ENCODE results near the gene P2RY12.
A peak's percentile ranks its signal among the peaks of the same experiment; 100 is the strongest.

Gene P2RY12

GRCh38 chr3:151384741-151385174 lies at the start of gene P2RY12:
Gene P2RY12 (minus strand): TSS chr3:151384753. CDS start chr3:151338845, 45,908 bp downstream.
- ATAC-seq (ENCODE audit: low read depth) = peak; percentile 61
- H3K4me1 Mint-ChIP-seq = peaks cover 49% of the 10 kb centered on the region
- H3K27me3 Mint-ChIP-seq = no peaks in the 10 kb centered on the region
- DNase-seq (ENCODE audit: low spot score in 2 of 2) = peak in 1 of 2 donors; percentile 17
- peak within 1 kb of the TSS; percentile 94 for H3K27ac Mint-ChIP-seq
- no peaks in the 10 kb centered on the region for H3K36me3 Mint-ChIP-seq
- H3K4me3 Mint-ChIP-seq = peak within 1 kb of the TSS; percentile 83
- no peaks in the 10 kb centered on the region for H3K9me3 Mint-ChIP-seq

- H3K36me3 Mint-ChIP-seq = no peaks in the 10 kb centered on the region
- DNase-seq (ENCODE audit: low spot score in 2 of 2) (no peak), ATAC-seq (ENCODE audit: low read depth) (no peak)
- no peaks in the 10 kb centered on the region for H3K9me3 Mint-ChIP-seq
- H3K27me3 Mint-ChIP-seq = no peaks in the 10 kb centered on the region
- H3K4me1 Mint-ChIP-seq = peaks cover 9% of the 10 kb centered on the region
- no peak overlapping the region for H3K27ac Mint-ChIP-seq
- H3K4me3 Mint-ChIP-seq = no peak overlapping the region
Observed at GRCh38 chr3:151432616-151433372, 48.2 kb upstream of the P2RY12 start.

- DNase-seq (ENCODE audit: low spot score in 2 of 2) (no peak), ATAC-seq (ENCODE audit: low read depth) (no peak)
- H3K4me1 Mint-ChIP-seq = peaks cover 9% of the 10 kb centered on the region
- H3K27ac Mint-ChIP-seq = no peak overlapping the region
- no peaks in the 10 kb centered on the region for H3K9me3 Mint-ChIP-seq
- no peak overlapping the region for H3K4me3 Mint-ChIP-seq
- H3K36me3 Mint-ChIP-seq = no peaks in the 10 kb centered on the region
- no peaks in the 10 kb centered on the region for H3K27me3 Mint-ChIP-seq
Observed at GRCh38 chr3:151431940-151432339, 47.4 kb upstream of the P2RY12 start.

GRCh38 chr3:151430821-151431484 lies 46.4 kb upstream of the P2RY12 start:
- no peak overlapping the region for H3K4me3 Mint-ChIP-seq
- no peaks in the 10 kb centered on the region for H3K9me3 Mint-ChIP-seq
- no peaks in the 10 kb centered on the region for H3K27me3 Mint-ChIP-seq
- no peaks in the 10 kb centered on the region for H3K36me3 Mint-ChIP-seq
- H3K4me1 Mint-ChIP-seq = peaks cover 12% of the 10 kb centered on the region
- peak overlapping the region; percentile 6 for H3K27ac Mint-ChIP-seq
- ATAC-seq (ENCODE audit: low read depth) (no peak), DNase-seq (ENCODE audit: low spot score in 2 of 2) (no peak)

DNA sequence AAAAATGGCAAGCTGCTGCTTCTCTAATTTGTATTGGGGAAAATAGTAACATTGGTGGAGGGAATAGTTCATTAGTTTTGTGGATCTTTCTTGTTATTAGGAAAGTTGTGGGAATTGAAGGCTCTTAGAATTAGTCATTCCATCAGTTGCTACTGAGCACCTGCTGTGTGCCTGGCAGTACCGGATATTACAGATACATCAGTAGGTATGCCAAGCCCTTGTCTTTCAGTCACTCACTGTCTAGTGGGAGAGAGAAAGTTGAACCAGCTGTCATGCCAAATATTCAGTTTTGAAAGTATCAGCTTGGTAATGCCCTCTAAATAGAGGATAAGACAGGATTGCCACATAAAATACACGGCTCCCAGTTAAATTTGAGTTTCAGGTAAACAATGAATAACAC lies 43.8 kb upstream of the P2RY12 start:
- Mint-ChIP-seq H3K36me3 (no peaks in the 10 kb centered on the region), H3K4me3 (no peak overlapping the region), H3K9me3 (no peaks in the 10 kb centered on the region), H3K27ac (no peak overlapping the region), H3K27me3 (no peaks in the 10 kb centered on the region), H3K4me1 (peaks cover 13% of the 10 kb centered on the region)
- ATAC-seq (ENCODE audit: low read depth) = no peak
- no peak for DNase-seq (ENCODE audit: low spot score in 2 of 2)

DNA sequence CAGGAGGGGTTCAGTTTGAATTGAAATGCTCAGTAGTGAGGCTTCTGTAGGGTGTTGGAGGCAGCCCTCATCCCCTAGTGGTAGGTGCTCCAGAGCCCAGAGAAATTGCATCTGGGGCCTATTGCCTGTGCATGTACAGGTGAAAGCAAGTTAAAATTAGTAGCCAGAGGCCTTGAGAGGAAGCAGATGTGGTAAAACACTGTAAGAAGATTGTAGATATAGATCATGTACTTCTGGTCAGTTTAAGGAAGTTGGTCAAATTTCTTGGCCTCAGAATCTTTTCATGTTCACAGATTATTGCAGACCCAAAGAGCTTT lies 41.7 kb upstream of the P2RY12 start:
- Mint-ChIP-seq H3K9me3 (no peaks in the 10 kb centered on the region), H3K4me1 (peaks cover 17% of the 10 kb centered on the region), H3K27ac (peak overlapping the region; percentile 4), H3K36me3 (no peaks in the 10 kb centered on the region), H3K4me3 (no peak overlapping the region), H3K27me3 (no peaks in the 10 kb centered on the region)
- ATAC-seq (ENCODE audit: low read depth) = peak; percentile 74
- DNase-seq (ENCODE audit: low spot score in 2 of 2) = peak in 1 of 2 donors; percentile 1

- Mint-ChIP-seq H3K36me3 (no peaks in the 10 kb centered on the region), H3K27me3 (no peaks in the 10 kb centered on the region), H3K9me3 (no peaks in the 10 kb centered on the region), H3K4me1 (peaks cover 13% of the 10 kb centered on the region), H3K27ac (peak overlapping the region; percentile 4), H3K4me3 (no peak overlapping the region)
- ATAC-seq (ENCODE audit: low read depth) = no peak
- no peak for DNase-seq (ENCODE audit: low spot score in 2 of 2)
Observed at GRCh38 chr3:151425627-151426340, 41.2 kb upstream of the P2RY12 start.

GRCh38 chr3:151423091-151423490 lies 38.5 kb upstream of the P2RY12 start:
- no peaks in the 10 kb centered on the region for H3K9me3 Mint-ChIP-seq
- DNase-seq (ENCODE audit: low spot score in 2 of 2) (no peak), ATAC-seq (ENCODE audit: low read depth) (no peak)
- H3K36me3 Mint-ChIP-seq = no peaks in the 10 kb centered on the region
- H3K4me1 Mint-ChIP-seq = peaks cover 10% of the 10 kb centered on the region
- H3K27ac Mint-ChIP-seq = no peak overlapping the region
- H3K4me3 Mint-ChIP-seq = no peak overlapping the region
- no peaks in the 10 kb centered on the region for H3K27me3 Mint-ChIP-seq

DNA sequence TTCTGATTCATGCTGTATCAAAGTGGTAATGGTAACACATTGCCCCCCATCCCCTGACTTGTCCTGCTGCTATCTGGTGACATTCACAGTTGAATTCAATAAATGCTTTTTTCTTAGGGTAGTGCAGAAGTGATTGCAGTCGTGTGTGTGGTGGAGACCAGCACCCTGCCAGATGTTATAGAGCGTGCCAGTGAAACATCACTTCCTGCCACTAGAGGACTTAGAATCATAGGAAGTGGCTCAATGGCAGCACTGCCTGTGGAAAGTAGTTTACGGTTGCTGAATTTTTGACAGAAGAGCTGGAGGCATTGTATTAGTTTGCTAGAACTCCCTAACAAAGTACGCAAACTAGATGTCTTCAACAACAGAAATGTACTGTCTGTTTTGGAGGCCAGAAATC lies 37.4 kb upstream of the P2RY12 start:
- no peaks in the 10 kb centered on the region for H3K27me3 Mint-ChIP-seq
- no peaks in the 10 kb centered on the region for H3K9me3 Mint-ChIP-seq
- no peak overlapping the region for H3K27ac Mint-ChIP-seq
- DNase-seq (ENCODE audit: low spot score in 2 of 2) (no peak), ATAC-seq (ENCODE audit: low read depth) (peak; percentile 57)
- H3K4me3 Mint-ChIP-seq = no peak overlapping the region
- H3K4me1 Mint-ChIP-seq = peaks cover 10% of the 10 kb centered on the region
- no peaks in the 10 kb centered on the region for H3K36me3 Mint-ChIP-seq

- Mint-ChIP-seq H3K27ac (no peak overlapping the region), H3K36me3 (no peaks in the 10 kb centered on the region), H3K4me1 (peaks cover 4% of the 10 kb centered on the region), H3K4me3 (no peak overlapping the region), H3K27me3 (no peaks in the 10 kb centered on the region), H3K9me3 (no peaks in the 10 kb centered on the region)
- no peak for ATAC-seq (ENCODE audit: low read depth)
- DNase-seq (ENCODE audit: low spot score in 2 of 2) = no peak
Observed at GRCh38 chr3:151419806-151420205, 35.3 kb upstream of the P2RY12 start.

DNA sequence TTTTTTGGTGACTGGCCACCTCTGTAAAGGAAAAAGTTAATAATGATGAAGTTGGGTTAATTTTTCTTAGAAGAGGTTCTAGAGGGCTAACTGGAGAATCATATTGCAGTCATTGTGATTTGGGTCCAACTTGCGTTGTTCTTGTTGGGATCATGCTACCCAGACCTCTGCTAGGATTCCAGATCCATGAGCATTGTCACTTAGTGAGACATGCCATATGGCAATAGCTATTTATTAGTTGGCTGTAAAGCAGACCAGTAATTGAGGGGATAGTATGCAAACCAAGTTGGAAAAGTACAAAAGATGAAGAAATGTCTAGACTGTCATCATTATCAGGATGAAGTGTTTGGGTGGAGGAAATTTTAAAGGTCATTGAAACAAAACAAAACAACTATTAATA lies 30.7 kb upstream of the P2RY12 start:
- Mint-ChIP-seq H3K4me1 (no peaks in the 10 kb centered on the region), H3K4me3 (no peak overlapping the region), H3K9me3 (no peaks in the 10 kb centered on the region), H3K27me3 (no peaks in the 10 kb centered on the region), H3K36me3 (no peaks in the 10 kb centered on the region), H3K27ac (no peak overlapping the region)
- DNase-seq (ENCODE audit: low spot score in 2 of 2) (no peak), ATAC-seq (ENCODE audit: low read depth) (no peak)

- H3K27ac Mint-ChIP-seq = no peak overlapping the region
- no peaks in the 10 kb centered on the region for H3K9me3 Mint-ChIP-seq
- no peak for ATAC-seq (ENCODE audit: low read depth)
- no peaks in the 10 kb centered on the region for H3K4me1 Mint-ChIP-seq
- H3K27me3 Mint-ChIP-seq = no peaks in the 10 kb centered on the region
- no peak overlapping the region for H3K4me3 Mint-ChIP-seq
- H3K36me3 Mint-ChIP-seq = no peaks in the 10 kb centered on the region
- DNase-seq (ENCODE audit: low spot score in 2 of 2) = no peak
Observed at GRCh38 chr3:151412989-151413388, 28.4 kb upstream of the P2RY12 start.

DNA sequence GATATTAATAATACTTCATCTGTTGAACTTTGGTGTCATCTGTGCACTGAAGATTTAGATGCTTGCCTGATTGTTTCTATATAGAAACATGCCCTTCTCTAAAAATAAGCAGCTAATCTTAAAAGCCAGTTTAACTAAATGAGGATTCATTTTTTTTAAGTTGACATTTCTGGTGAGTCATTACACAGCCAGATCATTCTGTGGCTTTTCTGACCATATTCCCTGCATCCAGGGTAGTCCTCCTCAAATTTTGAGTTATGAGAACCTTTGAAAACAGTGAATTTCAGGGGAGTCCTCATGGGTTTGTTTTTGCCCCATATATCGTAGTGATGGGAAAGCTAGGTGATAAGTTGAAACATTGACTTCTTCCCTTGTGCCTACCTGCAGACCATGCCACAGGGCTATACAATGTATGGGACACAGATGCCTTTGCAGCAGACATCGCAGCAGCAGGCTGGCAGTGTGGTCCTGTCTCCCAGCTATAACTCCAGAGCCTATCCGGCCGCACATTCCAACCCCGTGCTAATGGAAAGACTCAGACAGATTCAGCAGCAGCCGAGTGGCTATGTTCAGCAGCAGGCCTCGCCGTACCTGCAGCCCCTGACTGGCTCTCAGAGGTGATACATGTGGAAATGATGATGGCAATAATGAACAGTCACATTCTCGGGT lies 26.5 kb upstream of the P2RY12 start:
- DNase-seq (ENCODE audit: low spot score in 2 of 2) = no peak
- ATAC-seq (ENCODE audit: low read depth) = no peak
- Mint-ChIP-seq H3K9me3 (no peaks in the 10 kb centered on the region), H3K36me3 (no peaks in the 10 kb centered on the region), H3K27me3 (no peaks in the 10 kb centered on the region), H3K4me1 (no peaks in the 10 kb centered on the region), H3K4me3 (no peak overlapping the region), H3K27ac (no peak overlapping the region)

DNA sequence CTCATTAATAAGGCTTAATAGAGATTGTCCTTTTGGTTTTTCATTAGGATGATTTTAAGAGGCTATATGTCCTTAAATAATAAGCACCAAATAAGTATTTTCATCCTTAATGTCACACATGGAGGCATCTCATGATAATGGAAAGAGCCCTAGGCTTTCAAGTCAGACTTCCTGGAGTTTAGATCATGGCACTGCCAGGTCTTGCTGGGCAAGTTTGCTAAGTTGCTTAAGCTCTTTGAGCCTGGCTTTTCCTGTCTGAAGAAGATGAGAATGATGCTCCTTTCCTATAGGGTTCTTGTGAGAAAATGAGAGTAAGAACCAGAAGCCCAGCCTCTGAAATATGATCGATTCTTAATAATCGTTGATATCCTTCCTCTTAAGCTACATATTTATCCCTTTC lies 23.4 kb upstream of the P2RY12 start:
- no peak for DNase-seq (ENCODE audit: low spot score in 2 of 2)
- Mint-ChIP-seq H3K4me3 (no peak overlapping the region), H3K9me3 (no peaks in the 10 kb centered on the region), H3K36me3 (no peaks in the 10 kb centered on the region), H3K4me1 (no peaks in the 10 kb centered on the region), H3K27ac (no peak overlapping the region), H3K27me3 (no peaks in the 10 kb centered on the region)
- no peak for ATAC-seq (ENCODE audit: low read depth)

Measured in memory B cell (primary cell).